ENCODE measurements around the gene IFT22.
"Not testable (repeated sequence)": the region's sequence is repeated elsewhere in the genome, so short reads cannot be mapped to it uniquely, and the experiment has no call there.

Gene IFT22

DNA sequence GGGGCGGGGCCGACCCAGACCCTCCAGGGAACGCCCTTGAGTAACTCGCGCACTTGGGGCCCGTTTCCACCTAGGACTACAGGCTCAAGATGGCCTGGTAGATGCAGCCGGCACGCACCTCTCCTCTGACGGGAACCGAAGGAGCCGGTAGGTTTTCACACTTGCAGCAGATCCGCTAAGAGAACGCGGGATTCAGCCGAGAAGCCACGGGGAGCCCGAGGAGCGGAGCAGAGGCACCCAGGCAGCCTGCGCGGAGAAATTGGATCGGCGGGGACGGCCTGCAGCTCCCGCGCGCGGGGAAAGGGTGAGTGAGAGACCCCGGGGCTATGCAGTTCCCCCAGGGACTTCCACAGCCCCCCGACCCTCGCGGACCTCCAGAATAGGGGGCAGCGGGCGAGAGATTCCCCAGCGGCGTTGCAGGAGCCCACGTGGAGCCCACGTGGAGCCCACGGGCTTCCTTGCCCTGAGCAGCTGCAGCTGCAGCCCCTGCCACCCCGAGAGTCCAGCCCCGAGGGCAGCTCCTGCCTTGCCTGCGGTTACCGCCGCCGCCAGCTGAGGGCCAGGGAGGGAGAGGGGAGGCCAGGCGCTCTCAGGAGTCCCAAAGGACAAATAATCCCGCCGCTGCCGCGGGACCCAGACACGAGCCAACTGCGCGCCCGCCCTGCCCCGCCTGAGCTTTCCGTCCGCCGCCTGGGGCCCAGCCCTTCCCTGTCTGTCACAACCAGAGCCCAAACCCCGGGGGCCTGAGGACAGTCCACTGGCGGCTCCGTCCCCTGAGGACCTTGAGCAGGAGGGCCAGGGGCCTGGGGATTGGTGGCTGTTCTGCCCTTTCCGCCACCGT is 13.1 kb downstream of the IFT22 start:
- DNase-seq, result peak; percentile 21

DNA sequence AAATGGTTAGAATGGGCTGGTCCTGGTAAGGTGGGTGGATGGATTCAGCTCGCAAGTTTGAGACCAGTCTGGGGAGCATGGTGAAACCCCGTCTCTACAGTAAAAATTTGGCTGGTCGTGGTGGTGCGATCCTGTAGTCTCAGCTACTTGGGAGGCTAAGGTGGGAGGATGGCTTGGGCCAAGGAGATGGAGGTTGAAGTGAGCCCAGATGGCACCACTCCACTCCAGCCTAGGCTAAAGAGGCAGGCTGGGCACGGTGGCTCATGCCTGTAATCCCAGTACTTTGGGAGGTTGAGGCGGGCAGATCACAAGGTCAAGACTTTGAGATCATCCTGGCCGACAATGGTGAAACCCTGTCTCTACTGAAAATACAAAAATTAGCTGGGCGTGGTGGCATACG is 15.3 kb downstream of the IFT22 start:
- no peak for DNase-seq

- no peak for DNase-seq
Observed at GRCh38 chr7:101303102-101303701, 18.4 kb downstream of the IFT22 start.

DNA sequence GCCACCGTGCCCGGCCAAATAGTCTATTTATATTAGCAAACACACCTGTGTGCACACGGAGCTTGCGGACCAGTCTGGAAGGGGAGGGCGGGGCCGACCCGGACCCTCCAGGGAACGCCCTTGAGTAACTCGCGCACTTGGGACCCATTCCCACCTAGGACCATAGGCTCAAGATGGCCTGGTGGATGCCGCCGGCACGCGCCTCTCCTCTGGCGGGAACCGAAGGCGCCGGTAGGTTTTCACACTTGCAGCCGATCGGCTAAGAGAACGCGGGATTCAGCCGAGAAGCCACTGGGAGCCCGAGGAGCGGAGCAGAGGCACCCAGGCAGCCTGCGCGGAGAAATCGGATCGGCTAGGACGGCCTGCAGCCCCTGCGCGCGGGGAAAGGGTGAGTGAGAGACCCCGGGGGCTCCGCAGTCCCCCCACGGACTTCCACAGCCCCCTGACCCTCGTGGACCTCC is 18.9 kb downstream of the IFT22 start:
- no peak for DNase-seq

DNA sequence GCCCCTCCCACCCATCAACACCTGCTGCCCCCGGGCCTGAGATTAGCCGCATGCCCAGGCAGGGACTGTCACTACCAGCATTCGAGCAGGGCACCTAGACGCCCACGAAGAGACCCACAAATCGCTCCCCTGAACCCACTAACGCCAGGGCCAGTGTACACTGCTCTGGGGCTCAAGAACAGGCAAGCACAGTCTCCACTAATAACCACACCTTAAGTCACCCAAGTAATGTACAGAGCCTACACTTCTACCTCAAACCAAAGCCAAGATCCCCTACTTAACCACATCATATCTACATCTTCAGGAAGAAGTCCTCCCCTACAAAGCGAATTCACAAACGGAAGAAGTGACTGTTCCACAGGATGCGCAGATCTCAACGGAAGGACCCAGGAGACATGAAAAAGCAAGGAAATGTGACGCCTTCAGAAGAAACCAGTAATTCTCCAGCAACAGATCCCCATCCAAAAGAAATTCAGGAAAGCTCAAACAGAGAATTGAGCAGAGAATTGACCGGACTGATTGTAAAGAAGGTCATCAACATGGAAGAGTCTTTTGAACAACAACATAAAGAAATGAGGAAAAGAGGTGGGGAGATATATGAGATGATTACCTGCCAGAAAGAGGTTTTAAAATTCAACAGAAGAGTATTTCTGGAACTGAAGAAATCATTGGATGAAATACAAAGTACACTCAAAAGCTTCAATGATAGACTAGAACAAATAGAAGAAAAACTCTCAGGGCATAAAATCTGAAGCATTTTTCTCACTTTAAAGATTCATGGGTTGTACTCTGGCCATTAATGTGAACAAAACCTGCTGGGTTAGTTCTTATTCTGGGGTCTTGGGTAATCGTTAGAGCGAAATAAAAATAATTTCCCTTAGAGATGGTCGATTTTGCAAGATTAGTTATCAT is 20.9 kb downstream of the IFT22 start:
- DNase-seq, result no peak

DNA sequence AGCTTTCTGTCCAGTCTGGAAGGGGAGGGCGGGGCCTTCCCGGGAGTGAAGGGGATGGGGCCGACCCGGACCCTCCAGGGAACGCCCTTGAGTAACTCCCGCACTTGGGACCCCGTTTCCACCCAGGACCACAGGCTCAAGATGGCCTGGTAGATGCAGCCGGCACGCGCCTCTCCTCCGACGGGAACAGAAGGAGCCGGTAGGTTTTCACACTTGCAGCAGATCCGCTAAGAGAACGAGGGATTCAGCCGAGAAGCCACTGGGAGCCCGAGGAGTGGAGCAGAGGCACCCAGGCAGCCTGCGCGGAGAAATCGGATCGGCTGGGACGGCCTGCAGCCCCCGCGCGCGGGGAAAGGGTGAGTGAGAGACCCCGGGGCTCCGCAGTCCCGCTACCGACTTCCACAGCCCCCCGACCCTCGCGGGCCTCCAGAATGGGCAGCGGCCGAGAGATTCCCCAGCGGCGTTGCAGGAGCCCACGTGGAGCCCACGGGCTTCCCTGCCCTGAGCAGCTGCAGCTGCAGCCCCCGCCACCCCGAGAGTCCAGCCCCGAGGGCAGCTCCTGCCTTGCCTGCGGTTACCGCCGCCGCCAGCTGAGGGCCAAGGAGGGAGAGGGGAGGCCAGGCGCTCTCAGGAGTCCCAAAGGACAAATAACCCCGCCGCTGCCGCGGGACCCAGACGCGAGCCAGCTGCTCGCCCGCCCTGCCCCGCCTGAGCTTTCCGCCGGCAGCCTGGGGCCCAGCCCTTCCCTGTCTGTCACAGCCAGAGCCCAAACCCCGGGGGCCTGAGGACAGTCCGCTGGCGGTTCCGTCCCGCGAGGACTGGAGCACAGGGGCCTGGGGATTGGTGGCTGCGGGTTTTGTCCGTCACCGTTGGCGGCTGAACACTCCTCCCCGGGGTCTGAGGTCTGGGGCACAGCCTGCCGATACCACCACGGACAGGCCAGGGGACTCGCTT is 21.8 kb downstream of the IFT22 start:
- no peak for DNase-seq

DNA sequence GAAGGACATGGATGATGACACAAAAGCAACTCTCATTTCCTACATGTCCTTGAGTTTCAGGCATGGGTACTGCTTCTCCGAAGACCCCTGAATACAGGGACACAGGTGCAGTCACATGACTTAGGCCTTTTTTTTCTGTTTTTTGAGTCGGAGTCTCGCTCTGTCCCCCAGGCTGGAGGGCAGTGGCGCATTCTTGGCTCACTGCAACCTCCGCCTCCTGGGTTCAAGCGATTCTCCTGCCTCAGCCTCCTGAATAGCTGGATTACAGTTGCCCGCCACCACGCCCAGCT is 26.8 kb downstream of the IFT22 start:
- DNase-seq, result no peak

DNA sequence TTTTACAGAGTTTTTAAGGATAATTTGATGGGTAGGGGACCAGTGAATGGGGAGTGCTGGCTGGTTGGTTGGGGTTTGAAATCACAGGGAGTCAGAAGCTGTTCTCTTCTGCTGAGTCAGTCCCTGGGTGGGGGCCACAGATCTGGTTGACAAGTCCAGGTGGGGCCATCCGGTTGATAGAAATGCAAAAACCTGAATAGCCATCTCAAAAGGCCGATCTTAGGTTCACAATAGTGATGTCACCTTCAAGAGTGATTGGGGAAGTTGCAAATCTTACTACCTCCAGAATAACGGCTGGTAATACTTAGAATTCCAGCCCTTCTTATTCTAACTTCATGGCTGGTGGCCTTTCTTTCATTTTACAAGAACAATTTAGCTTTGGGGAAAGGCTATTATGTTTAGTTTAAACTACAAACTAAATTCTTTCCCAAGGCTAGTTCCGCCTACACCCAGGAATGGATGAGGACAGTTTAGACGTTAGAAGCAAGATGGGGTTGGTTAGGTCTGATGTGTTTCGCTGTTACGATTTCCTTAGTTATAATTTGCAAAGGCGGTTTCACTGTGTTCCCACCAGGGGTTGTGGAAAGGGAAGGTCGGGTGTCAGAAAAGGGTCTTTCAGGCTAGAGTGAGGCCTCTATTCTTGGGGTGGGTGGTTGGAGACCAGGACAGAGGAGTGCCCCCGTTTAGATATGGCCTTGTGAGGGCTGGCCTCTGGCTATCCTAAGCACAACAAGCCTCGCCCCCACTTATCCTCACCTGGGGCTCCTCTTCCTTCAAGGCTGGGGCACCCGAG is 27.4 kb downstream of the IFT22 start:
- DNase-seq, result no peak

DNA sequence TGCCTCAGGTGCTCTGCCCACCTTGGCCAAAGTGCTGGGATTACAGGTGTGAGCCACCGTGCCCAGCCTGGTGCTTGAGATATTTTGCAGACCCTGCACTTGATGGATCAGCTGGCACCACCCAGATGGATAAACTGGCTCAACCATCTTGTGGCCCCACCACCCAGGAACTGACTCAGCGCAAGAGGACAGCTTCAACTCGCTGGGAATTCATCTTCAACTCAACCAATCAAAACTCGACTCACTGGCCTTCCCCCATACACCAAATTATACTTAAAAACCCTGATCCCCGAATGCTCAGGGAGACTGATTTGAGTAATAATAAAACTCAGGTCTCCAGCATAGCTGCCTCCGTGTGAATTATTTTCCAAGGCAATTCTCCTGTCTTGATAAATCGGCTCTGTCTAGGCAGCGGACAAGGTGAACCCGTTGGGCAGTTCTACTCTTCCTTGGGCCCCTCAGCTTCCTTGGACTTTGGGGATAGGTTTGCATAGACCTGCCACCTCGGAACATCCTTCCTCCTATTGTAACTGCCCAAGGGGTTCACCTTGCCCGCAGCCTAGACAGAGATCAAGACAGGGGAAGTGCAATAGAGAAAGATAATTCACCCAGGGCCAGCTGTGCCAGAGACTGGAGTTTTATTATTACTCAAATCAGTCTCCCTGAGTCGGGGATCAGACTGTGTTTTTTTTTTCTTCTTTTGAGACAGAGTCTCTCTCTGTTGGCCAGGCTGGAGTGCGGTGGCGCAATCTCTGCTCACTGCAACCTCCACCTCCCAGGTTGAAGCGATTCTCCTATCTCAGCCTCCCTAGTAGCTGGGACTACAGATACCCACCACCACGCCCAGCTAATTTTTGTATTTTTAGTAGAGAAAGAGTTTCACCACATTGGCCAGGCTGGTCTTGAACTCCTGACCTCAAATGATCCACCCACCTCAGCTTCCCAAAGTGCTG is 28.3 kb downstream of the IFT22 start:
- not testable (repeated sequence) for DNase-seq

- DNase-seq, result not testable (repeated sequence)
Observed at GRCh38 chr7:101292566-101292965, 29.0 kb downstream of the IFT22 start.

DNA sequence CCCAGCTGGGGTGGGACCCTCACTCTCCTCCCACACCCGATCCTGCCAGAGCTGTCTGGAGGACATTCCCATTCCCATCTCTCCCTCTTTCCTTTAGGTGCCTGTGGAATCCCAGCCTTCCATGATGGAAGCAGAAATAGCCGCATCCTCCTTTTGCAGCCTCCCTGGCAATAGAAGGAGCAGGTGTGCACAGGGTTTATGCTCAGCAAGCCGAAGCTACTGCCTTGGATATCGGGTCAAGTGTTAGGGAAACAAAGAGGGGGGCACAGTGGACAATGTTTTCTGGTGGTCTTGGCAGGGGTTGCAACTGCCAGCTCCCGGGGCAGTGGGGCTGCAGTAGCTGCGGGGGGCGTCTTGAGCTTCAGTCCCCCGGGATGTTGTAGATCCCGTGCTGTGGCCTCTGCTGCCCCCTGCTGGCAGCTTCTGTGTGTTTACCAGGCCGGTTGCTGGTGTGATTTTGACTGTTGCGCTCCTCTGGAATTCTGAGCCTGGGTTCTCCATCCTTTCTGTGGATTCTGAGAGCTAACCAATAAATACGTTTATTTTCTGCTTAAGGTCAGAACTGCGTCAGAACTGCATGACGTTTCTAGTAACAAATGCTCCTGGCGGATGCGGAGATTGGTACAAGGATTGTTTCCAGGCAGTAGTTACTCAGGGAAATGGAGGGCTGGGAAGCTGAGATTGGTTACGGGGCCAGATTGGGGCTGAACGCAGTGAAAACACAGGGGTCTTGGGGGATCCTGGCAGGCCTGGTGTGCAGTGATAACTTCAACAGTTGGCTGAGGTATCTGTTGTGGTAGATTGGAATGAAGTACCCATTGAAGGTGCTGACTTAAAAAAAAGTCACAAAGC is 31.2 kb downstream of the IFT22 start:
- not testable (repeated sequence) for DNase-seq

DNA sequence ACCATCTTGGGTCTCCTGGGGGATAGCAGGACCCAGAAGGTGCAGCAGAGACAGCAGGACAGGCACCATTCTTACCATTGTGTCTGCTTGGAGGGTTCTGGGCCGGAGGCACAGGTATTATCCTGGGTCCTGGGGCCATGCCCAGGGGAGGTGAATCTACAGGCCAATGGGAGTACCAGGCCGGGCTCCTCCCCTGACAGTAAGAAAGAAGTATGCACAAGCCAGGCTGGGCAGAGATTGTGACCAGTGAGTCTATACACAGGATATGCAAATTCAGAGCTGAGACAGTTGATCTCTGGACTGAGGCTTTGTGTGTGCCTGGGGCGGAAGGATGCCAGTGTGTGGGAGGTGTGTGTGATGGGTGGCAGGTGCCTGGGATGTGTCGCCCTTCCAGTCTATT is 31.9 kb downstream of the IFT22 start:
- not testable (repeated sequence) for DNase-seq

- DNase-seq, result no peak
Observed at GRCh38 chr7:101288439-101288838, 33.2 kb downstream of the IFT22 start.

DNA sequence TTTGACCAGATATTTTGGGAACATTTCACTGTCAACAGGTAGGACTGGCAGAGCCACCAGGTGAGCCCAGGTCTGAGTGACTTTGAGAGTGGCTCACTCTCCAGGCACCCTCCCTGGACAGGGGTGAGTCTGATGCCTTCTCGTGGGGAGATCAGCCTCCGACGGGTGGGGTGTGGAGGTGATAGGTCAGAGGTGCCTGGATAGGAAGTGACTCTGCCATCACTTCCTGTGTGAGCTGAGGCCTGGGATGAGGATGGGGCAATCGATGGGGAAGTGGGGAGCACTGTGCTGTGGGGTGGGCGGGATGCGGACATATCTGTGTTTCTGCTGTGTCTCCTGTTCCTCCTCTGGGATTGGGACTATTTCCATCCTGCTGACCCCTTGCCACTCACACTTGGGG is 34.6 kb downstream of the IFT22 start:
- DNase-seq, result no peak

DNA sequence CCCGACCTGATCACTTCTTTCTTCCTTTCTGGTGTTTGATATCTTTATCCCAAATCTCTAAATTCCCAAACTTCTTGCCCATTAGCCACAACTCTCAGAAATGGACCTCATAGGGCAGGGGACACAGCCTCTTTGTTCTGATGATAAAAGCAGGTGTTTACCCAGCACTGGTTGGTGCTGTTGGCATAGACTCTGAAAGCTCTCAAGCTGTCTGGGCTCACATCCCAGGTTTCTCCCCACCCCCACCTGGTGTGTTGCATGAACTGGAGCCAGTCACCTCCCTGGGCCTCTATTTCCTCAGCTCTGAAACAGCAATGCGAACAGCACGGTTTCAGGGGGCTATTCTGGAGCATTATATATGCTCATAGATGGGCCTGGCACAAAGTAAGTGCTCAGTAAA is 35.7 kb downstream of the IFT22 start:
- not testable (repeated sequence) for DNase-seq

DNA sequence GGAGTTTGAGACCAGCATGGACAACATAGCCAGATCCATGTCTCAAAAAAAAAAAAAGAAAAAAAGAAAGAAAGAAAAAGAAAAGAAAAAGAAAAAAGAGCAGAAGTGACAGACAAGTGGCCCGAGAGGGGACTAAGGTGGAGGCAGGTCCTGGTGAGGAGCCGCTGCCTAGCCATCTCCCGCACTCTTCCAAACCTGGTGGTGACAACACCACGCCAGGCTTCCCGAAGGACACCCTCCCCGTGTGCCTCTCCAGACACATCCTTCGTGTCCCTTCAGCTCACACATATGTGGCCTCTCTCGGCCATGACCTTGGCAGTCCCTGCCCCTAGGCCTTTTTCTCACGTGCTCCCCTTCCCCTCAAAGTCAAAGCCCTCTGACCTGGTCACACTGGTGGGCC is 36.4 kb downstream of the IFT22 start:
- DNase-seq, result no peak

GRCh38 chr7:101280912-101281311 is 40.7 kb downstream of the IFT22 start:
- not testable (repeated sequence) for DNase-seq

GRCh38 chr7:101278461-101279292 is 42.9 kb downstream of the IFT22 start:
- no peak for DNase-seq
